Right lobe of liver (tissue), 6 donors: ENCODE results near the gene CPLX4. TPM values are rescaled to one million over a fixed set of nuclear protein-coding genes. Genes with fewer than 3 reads are reported as not detected.

Experiments
- ATAC-seq, 4 donors: fragments of 200-7000 bp; cut with Tn5 transposase; one replicate each; pipeline ENCODE4 v1.9.1; 2020; ENCODE audit warnings: mild to moderate bottlenecking in 4 of 4, moderate library complexity in 4 of 4
- DNase-seq, 3 donors: peaks; one replicate each; pipeline ENCODE4 v3.0.0-alpha.2; 2020
- H3K27ac ChIP-seq, 3 donors: fragments of 200-600 bp; one replicate each; pipeline ENCODE4 v1.8.0; 2022
- H3K27me3 ChIP-seq, 2 donors: fragments of 200-600 bp; one replicate each; pipeline ENCODE4 v1.8.0; 2022
- H3K36me3 ChIP-seq, 4 donors: fragments of 200-600 bp; sonication (generic) in 1 of 4; one replicate each; pipeline versions ENCODE4 v1.5.1 to v1.8.0; 2017 to 2022; ENCODE audit warnings: control low read depth in 1 of 4
- H3K4me1 ChIP-seq, 4 donors: fragments of 200-600 bp; sonication (generic) in 1 of 4; one replicate each; pipeline versions ENCODE4 v1.5.1 to v1.8.0; 2017 to 2022; ENCODE audit warnings: control low read depth in 1 of 4
- H3K4me3 ChIP-seq, 3 donors: fragments of 200-600 bp; one replicate each; pipeline ENCODE4 v1.8.0; 2022
- H3K9me3 ChIP-seq, 4 donors: fragments of 200-600 bp; sonication (generic) in 1 of 4; one replicate each; pipeline versions ENCODE4 v1.5.1 to v1.8.0; 2017 to 2022; ENCODE audit warnings: control low read depth in 1 of 4
- POLR2A ChIP-seq: fragments of 450-650 bp; IDR thresholded peaks from one replicate; pipeline ENCODE4 v1.6.1; 2017; ENCODE audit warnings: antibody characterized with exemption, mild to moderate bottlenecking
- WGBS: methylation state at CpG from one replicate; pipeline ENCODE4 v1.1.6; 2018; ENCODE audit warnings: low coverage, low lambda C conversion rate; ENCODE audit not compliant: insufficient coverage; ENCODE audit errors: missing lambda C conversion rate; 5-methylcytosine and 5-hydroxymethylcytosine counted together
- intact Hi-C, 2 donors: fragments of 100-400 bp; cut with DNase I; formaldehyde crosslinking; loops; one replicate each; pipeline versions ENCODE4 v1.11.2 to v1.14.1; 2022
- total RNA-seq, 6 experiments: library from RNA; depleted of rRNA in 2 of 6; stranded (reverse); fragments of >200 nt in 2 of 6; fragmentation: NEBNext Ultra II Directional in 3 of 6; extraction: Animal tissue kit (Norgen Biotek cat#: 25700) in 3 of 6; gene quantifications; one replicate each; pipeline versions ENCODE4 v1.1.0 to v1.2.4, GENCODE V29; 2016 to 2023
- TF ChIP-seq, protein P1 (sequence below), 4 donors: fragments of 200-600 bp in 3 of 4; fragments of 450-650 bp in 1 of 4; IDR thresholded peaks; one replicate each; pipeline versions ENCODE4 v1.5.1 to v1.8.0; 2016 to 2022; ENCODE audit warnings: antibody characterized with exemption in 4 of 4, mild to moderate bottlenecking in 2 of 4
- donor health status: DM: no; HTN: yes; CAD: no.
- donor health status: DM: no; HTN: no; CAD: no.
- donor health status: DM: no; HTN: no; CAD: no.
- donor health status: DM: no; HTN: yes; CAD: no.
- donor health status: DM: no; HTN: yes; CAD: no.

Gene CPLX4
- total RNA-seq, 6 experiments from 2014 or later, result 0.10 TPM; not detected in 5

DNA sequence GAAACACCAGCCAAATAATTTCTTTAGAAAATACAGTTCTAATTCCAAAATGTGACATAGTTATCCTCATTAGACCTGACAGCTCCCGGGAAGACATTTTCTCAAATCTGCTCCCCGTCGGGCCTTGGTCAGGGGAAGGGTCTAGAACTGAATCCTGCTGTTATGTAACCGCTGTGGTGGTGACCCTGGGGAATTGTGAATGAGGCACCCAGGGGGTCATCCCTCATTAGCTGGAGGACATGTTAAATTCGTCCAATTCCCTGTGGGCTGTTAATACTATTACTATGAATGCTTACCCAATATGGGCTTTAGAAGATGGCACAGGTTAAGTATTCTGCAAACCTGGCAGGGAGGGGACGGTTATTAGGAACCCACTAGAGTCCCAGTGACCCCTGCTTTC is 11.8 kb downstream of the CPLX4 start:
- Histone ChIP-seq H3K36me3 (no peaks in the 10 kb centered on the region), H3K4me3 (no peak overlapping the region), H3K27me3 (no peaks in the 10 kb centered on the region), H3K9me3 (no peaks in the 10 kb centered on the region), H3K27ac (no peak overlapping the region), H3K4me1 (peaks cover 0 to 5% (median 2%) of the 10 kb centered on the region in 4 donors)
- TF ChIP-seq, protein P1, sequence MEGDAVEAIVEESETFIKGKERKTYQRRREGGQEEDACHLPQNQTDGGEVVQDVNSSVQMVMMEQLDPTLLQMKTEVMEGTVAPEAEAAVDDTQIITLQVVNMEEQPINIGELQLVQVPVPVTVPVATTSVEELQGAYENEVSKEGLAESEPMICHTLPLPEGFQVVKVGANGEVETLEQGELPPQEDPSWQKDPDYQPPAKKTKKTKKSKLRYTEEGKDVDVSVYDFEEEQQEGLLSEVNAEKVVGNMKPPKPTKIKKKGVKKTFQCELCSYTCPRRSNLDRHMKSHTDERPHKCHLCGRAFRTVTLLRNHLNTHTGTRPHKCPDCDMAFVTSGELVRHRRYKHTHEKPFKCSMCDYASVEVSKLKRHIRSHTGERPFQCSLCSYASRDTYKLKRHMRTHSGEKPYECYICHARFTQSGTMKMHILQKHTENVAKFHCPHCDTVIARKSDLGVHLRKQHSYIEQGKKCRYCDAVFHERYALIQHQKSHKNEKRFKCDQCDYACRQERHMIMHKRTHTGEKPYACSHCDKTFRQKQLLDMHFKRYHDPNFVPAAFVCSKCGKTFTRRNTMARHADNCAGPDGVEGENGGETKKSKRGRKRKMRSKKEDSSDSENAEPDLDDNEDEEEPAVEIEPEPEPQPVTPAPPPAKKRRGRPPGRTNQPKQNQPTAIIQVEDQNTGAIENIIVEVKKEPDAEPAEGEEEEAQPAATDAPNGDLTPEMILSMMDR (IDR thresholded peaks at IDR 0.05), result no peak
- TF ChIP-seq POLR2A, result no peak
- DNase-seq (no peak), ATAC-seq (no peak)
- 56% methylated on average over 4 of the region's 6 CpGs for WGBS
- intact Hi-C loops, result loop anchor here in 1 of 2 donors (10.0 kb wide), 1 partner anchor 88 kb away; no protein-coding TSS in a partner anchor

- DNase-seq (no peak), ATAC-seq (no peak)
- H3K27ac ChIP-seq, result no peak overlapping the region
- H3K27me3 ChIP-seq, result no peaks in the 10 kb centered on the region
- TF ChIP-seq, protein P1 (IDR thresholded peaks at IDR 0.05), result no peak
- TF ChIP-seq POLR2A, result no peak
- intact Hi-C loops, result loop anchor here in 1 of 2 donors (10.0 kb wide), 1 partner anchor 90 kb away; no protein-coding TSS in a partner anchor
- WGBS, result 60% methylated on average over 3 of the region's 4 CpGs
- no peak overlapping the region for H3K4me3 ChIP-seq
- H3K36me3 ChIP-seq, result no peaks in the 10 kb centered on the region
- H3K9me3 ChIP-seq, result no peaks in the 10 kb centered on the region
- H3K4me1 ChIP-seq, result peaks cover 0 to 5% (median 2%) of the 10 kb centered on the region in 4 donors
Observed at GRCh38 chr18:59305295-59305694, 13.2 kb downstream of the CPLX4 start.

DNA sequence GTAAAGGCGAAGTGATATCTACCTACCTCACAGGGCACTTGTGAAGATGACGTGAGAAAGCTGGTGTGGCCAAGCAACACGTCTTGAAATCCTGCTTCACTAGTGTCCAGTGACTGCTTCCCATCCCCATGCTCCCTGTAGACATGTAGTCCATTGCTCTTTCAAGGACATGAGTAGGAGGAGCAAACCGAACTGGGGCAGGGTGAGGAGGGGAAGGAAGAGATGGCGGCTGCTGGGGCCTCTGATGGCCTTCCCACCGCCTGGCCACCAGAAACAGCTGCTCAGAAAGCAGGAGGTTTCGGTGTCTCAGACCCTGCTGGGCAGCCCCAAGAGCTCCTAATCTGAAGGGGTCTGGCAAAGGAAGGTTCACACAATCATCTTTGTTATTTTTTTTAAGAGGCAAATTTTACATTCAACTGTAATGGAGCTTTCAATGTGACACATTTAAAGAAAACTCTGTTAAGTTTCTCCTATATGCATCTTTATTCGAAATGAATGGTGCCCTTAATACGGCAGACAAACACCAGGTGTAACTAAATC is 14.7 kb downstream of the CPLX4 start:
- TF ChIP-seq POLR2A, result no peak
- TF ChIP-seq, protein P1 (IDR thresholded peaks at IDR 0.05), result no peak
- no peak for ATAC-seq
- no peaks in the 10 kb centered on the region for H3K27me3 ChIP-seq
- H3K4me1 ChIP-seq, result peaks cover 0 to 2% (median under 1%) of the 10 kb centered on the region in 4 donors
- no peak overlapping the region for H3K27ac ChIP-seq
- 62% methylated on average over 8 of the region's 9 CpGs for WGBS
- intact Hi-C loops, result loop anchor here in 1 of 2 donors (10.0 kb wide), 1 partner anchor 91 kb away; no protein-coding TSS in a partner anchor
- DNase-seq, result no peak
- H3K9me3 ChIP-seq, result no peaks in the 10 kb centered on the region
- no peak overlapping the region for H3K4me3 ChIP-seq
- no peaks in the 10 kb centered on the region for H3K36me3 ChIP-seq

- H3K4me1 ChIP-seq, result no peaks in the 10 kb centered on the region
- 75% methylated on average over 2 of the region's 2 CpGs for WGBS
- intact Hi-C loops, result loop anchor here in 1 of 2 donors (10.0 kb wide), 1 partner anchor 92 kb away; no protein-coding TSS in a partner anchor
- no peak overlapping the region for H3K27ac ChIP-seq
- no peaks in the 10 kb centered on the region for H3K36me3 ChIP-seq
- H3K4me3 ChIP-seq, result no peak overlapping the region
- DNase-seq, result no peak
- H3K27me3 ChIP-seq, result no peaks in the 10 kb centered on the region
- no peak for ATAC-seq
- no peaks in the 10 kb centered on the region for H3K9me3 ChIP-seq
- TF ChIP-seq, protein P1 (IDR thresholded peaks at IDR 0.05), result no peak
- TF ChIP-seq POLR2A, result no peak
Observed at GRCh38 chr18:59303006-59303405, 15.4 kb downstream of the CPLX4 start.
